ENCODE data around the gene METTL15.
"Not testable (repeated sequence)": the region's sequence is repeated elsewhere in the genome, so short reads cannot be mapped to it uniquely, and the experiment has no call there.

Gene METTL15

GRCh38 chr11:28303477-28304191 is 195.4 kb downstream of the METTL15 start:
- FAIRE-seq: no peak

GRCh38 chr11:28315440-28315839 is 207.3 kb downstream of the METTL15 start:
- no peak for FAIRE-seq

GRCh38 chr11:28318871-28319270 is 210.7 kb downstream of the METTL15 start:
- FAIRE-seq: no peak

- no peak for FAIRE-seq
Observed at GRCh38 chr11:28323621-28324020, 215.4 kb downstream of the METTL15 start.

GRCh38 chr11:28332393-28332792 is 224.2 kb downstream of the METTL15 start:
- not testable (repeated sequence) for FAIRE-seq

GRCh38 chr11:28337701-28338100 is 229.5 kb downstream of the METTL15 start:
- FAIRE-seq: no peak

- FAIRE-seq: no peak
Observed at GRCh38 chr11:28338371-28338770, 230.2 kb downstream of the METTL15 start.

- FAIRE-seq: no peak
Observed at GRCh38 chr11:28339488-28339887, 231.3 kb downstream of the METTL15 start.

GRCh38 chr11:28342716-28343115 is 234.5 kb downstream of the METTL15 start:
- FAIRE-seq: no peak

- FAIRE-seq: no peak
Observed at GRCh38 chr11:28343304-28344233, 235.4 kb downstream of the METTL15 start.

GRCh38 chr11:28346209-28346608 is 238.0 kb downstream of the METTL15 start:
- FAIRE-seq: no peak

GRCh38 chr11:28346721-28347120 is 238.5 kb downstream of the METTL15 start:
- no peak for FAIRE-seq

- no peak for FAIRE-seq
Observed at GRCh38 chr11:28347371-28347770, 239.2 kb downstream of the METTL15 start.

- FAIRE-seq: no peak
Observed at GRCh38 chr11:28350216-28350615, 242.0 kb downstream of the METTL15 start.

GRCh38 chr11:28353991-28354390 is 245.8 kb downstream of the METTL15 start:
- FAIRE-seq: no peak

GRCh38 chr11:28366549-28367346 is 258.6 kb downstream of the METTL15 start:
- FAIRE-seq: no peak

- not testable (repeated sequence) for FAIRE-seq
Observed at GRCh38 chr11:28378095-28378494, 269.9 kb downstream of the METTL15 start.
